Left ventricle myocardium inferior (tissue), 1 donor: Measurements from ENCODE around the gene CCDC90B. TPM values are rescaled to one million over a fixed set of nuclear protein-coding genes. Genes with fewer than 3 reads are reported as not detected.

ENCODE experiments used
- DNase-seq: peaks from one replicate; pipeline ENCODE4 v3.0.0-alpha.2; 2020
- H3K27ac ChIP-seq: fragments of 200-600 bp; replicated peaks from 2 replicates; pipeline ENCODE4 v1.8.0; 2021
- H3K27me3 ChIP-seq: fragments of 200-600 bp; 2 replicates; pipeline ENCODE4 v1.8.0; 2021; ENCODE audit warnings: low read depth
- H3K36me3 ChIP-seq: fragments of 200-600 bp; 2 replicates; pipeline ENCODE4 v1.8.0; 2021
- H3K4me1 ChIP-seq: fragments of 200-600 bp; 2 replicates; pipeline ENCODE4 v1.8.0; 2021
- H3K4me3 ChIP-seq: fragments of 200-600 bp; 2 replicates; pipeline ENCODE4 v1.8.0; 2021; ENCODE audit warnings: mild to moderate bottlenecking, moderate library complexity
- H3K9me3 ChIP-seq: fragments of 200-600 bp; replicated peaks from 2 replicates; pipeline ENCODE4 v1.8.0; 2021
- CTCF ChIP-seq: fragments of 200-600 bp; IDR thresholded peaks from 2 replicates; pipeline ENCODE4 v1.8.0; 2021; ENCODE audit warnings: antibody characterized with exemption, mild to moderate bottlenecking, borderline replicate concordance
- intact Hi-C: fragments of 100-400 bp; cut with micrococcal nuclease; formaldehyde crosslinking; loops from one replicate; pipeline ENCODE4 v1.11.0; 2022
- total RNA-seq: library from RNA; stranded (reverse); fragmentation: NEBNext Ultra II Directional; extraction: Animal tissue kit (Norgen Biotek cat#: 25700); gene quantifications from one replicate; pipeline ENCODE4 v1.2.1, GENCODE V29; 2021
- donor health status: DM: no; HTN: yes; CAD: no; lungs with severe emphysema.

CCDC90B gene
- total RNA-seq, 1 donor from 2014 or later = 24.0 TPM

GRCh38 chr11:83294208-83294607, 8.0 kb upstream of the CCDC90B start:
- no peak for TF ChIP-seq CTCF
- no peaks in the 10 kb centered on the region for H3K36me3 ChIP-seq
- no peaks in the 10 kb centered on the region for H3K4me1 ChIP-seq
- intact Hi-C loops = loop anchor here (10.0 kb wide), 1 partner anchor 521 kb away; no protein-coding TSS in a partner anchor
- no peak overlapping the region for H3K27ac ChIP-seq
- no peaks in the 10 kb centered on the region for H3K27me3 ChIP-seq
- DNase-seq = no peak
- H3K4me3 ChIP-seq = no peak overlapping the region
- no peaks in the 10 kb centered on the region for H3K9me3 ChIP-seq

- Histone ChIP-seq H3K9me3 (no peaks in the 10 kb centered on the region), H3K36me3 (no peaks in the 10 kb centered on the region), H3K27me3 (no peaks in the 10 kb centered on the region), H3K4me3 (no peak overlapping the region), H3K27ac (no peak overlapping the region), H3K4me1 (no peaks in the 10 kb centered on the region)
- TF ChIP-seq CTCF = no peak
- DNase-seq = no peak
- intact Hi-C loops = loop anchor here (10.0 kb wide), 1 partner anchor 521 kb away; no protein-coding TSS in a partner anchor
Measured at GRCh38 chr11:83293457-83293774, 7.2 kb upstream of the CCDC90B start.

- H3K36me3 ChIP-seq = no peaks in the 10 kb centered on the region
- no peak for DNase-seq
- TF ChIP-seq CTCF = peak; percentile 73
- no peak overlapping the region for H3K27ac ChIP-seq
- H3K4me1 ChIP-seq = no peaks in the 10 kb centered on the region
- intact Hi-C loops = loop anchor here (10.0 kb wide), 1 partner anchor 522 kb away; no protein-coding TSS in a partner anchor
- H3K27me3 ChIP-seq = no peaks in the 10 kb centered on the region
- H3K9me3 ChIP-seq = no peaks in the 10 kb centered on the region
- peak overlapping the region; percentile 36 for H3K4me3 ChIP-seq
Measured at GRCh38 chr11:83292709-83293456, 6.7 kb upstream of the CCDC90B start.

- no peak overlapping the region for H3K4me3 ChIP-seq
- intact Hi-C loops = no loop called here
- no peak for TF ChIP-seq CTCF
- H3K36me3 ChIP-seq = no peaks in the 10 kb centered on the region
- DNase-seq = no peak
- no peak overlapping the region for H3K27ac ChIP-seq
- H3K27me3 ChIP-seq = no peaks in the 10 kb centered on the region
- no peaks in the 10 kb centered on the region for H3K9me3 ChIP-seq
- H3K4me1 ChIP-seq = peaks cover 31% of the 10 kb centered on the region
Measured at GRCh38 chr11:83287631-83288030, 1.5 kb upstream of the CCDC90B start.

- H3K4me1 ChIP-seq = peaks cover 47% of the 10 kb centered on the region
- intact Hi-C loops = no loop called here
- no peak for TF ChIP-seq CTCF
- no peaks in the 10 kb centered on the region for H3K36me3 ChIP-seq
- no peak for DNase-seq
- H3K9me3 ChIP-seq = no peaks in the 10 kb centered on the region
- H3K27me3 ChIP-seq = no peaks in the 10 kb centered on the region
- H3K4me3 ChIP-seq = peak overlapping the region; percentile 83
- H3K27ac ChIP-seq = peak overlapping the region; percentile 98
Measured at GRCh38 chr11:83285151-83285770, 906 bp downstream of the CCDC90B start.
